Transverse colon (tissue), 4 donors: ENCODE measurements around the gene PLCB1. TPM values are rescaled to one million over a fixed set of nuclear protein-coding genes. Genes with fewer than 3 reads are reported as not detected.
"Not testable (repeated sequence)": the region's sequence is repeated elsewhere in the genome, so short reads cannot be mapped to it uniquely, and the experiment has no call there.

ENCODE experiments used
- DNase-seq: peaks from one replicate; pipeline ENCODE4 v3.0.0-alpha.2; 2019
- H3K27ac ChIP-seq, 4 donors: fragments of 200-600 bp; sonication (generic); 2 replicates each; pipeline ENCODE4 v1.5.1; 2016 to 2018; ENCODE audit warnings: inconsistent platforms in 4 of 4
- H3K27me3 ChIP-seq: fragments of 200-600 bp; sonication (generic); 2 replicates; pipeline ENCODE4 v1.5.1; 2017; ENCODE audit warnings: inconsistent platforms
- H3K36me3 ChIP-seq, 4 donors: fragments of 200-600 bp; sonication (generic); 2 replicates each; pipeline ENCODE4 v1.5.1; 2017 to 2019; ENCODE audit warnings: inconsistent platforms in 4 of 4
- H3K4me1 ChIP-seq, 4 donors: fragments of 200-600 bp; sonication (generic); 2 replicates each; pipeline ENCODE4 v1.5.1; 2017 to 2020; ENCODE audit warnings: inconsistent platforms in 4 of 4
- H3K4me3 ChIP-seq, 4 donors: fragments of 200-600 bp; sonication (generic); 1 replicate in 1 of 4; 2 replicates in 3 of 4; pipeline versions ENCODE4 v1.5.1 to v1.6.1; 2017 to 2019; ENCODE audit warnings: inconsistent platforms in 4 of 4
- H3K9me3 ChIP-seq, 2 donors: fragments of 200-600 bp; sonication (generic); 2 replicates each; pipeline ENCODE4 v1.5.1; 2017 to 2019; ENCODE audit warnings: inconsistent platforms in 2 of 2
- CTCF ChIP-seq, 5 experiments: fragments of 200-600 bp in 3 of 5; fragments of 450-650 bp in 2 of 5; sonication (generic) in 3 of 5; IDR thresholded peaks; 1 replicate in 2 of 5; 2 replicates in 3 of 5; pipeline ENCODE4 v1.5.1; 2016 to 2017; ENCODE audit warnings: antibody characterized with exemption in 5 of 5, inconsistent platforms in 3 of 5, mild to moderate bottlenecking in 2 of 5, moderate library complexity in 1 of 5
- EP300 ChIP-seq: sonication (generic); formaldehyde crosslinking; IDR thresholded peaks from one replicate; pipeline ENCODE4 v1.6.1; 2017; ENCODE audit warnings: antibody characterized with exemption, low read depth
- POLR2A ChIP-seq: fragments of 450-650 bp; IDR thresholded peaks from one replicate; pipeline ENCODE4 v1.6.1; 2016; ENCODE audit warnings: antibody characterized with exemption, mild to moderate bottlenecking, moderate library complexity
- POLR2AphosphoS5 ChIP-seq, 3 donors: sonication (generic); formaldehyde crosslinking; IDR thresholded peaks; one replicate each; pipeline ENCODE4 v1.6.1; 2016; ENCODE audit warnings: antibody characterized with exemption in 3 of 3
- WGBS, 2 donors: methylation state at CpG; one replicate each; pipeline ENCODE4 v1.1.5; 2018; ENCODE audit warnings: low coverage in 1 of 2; 5-methylcytosine and 5-hydroxymethylcytosine counted together
- in situ Hi-C, 4 donors: fragments of 200-750 bp; cut with MboI; loops; one replicate each; pipeline versions ENCODE4 v1.15.0 to v1.15.1; 2017; ENCODE audit warnings: low sequenced_read_pairs in 3 of 4, low pct_ligation_motif_present in 1 of 4, low pct_unique_long_range_greater_than_20kb in 1 of 4
- intact Hi-C: fragments of 100-400 bp; cut with DNase I; formaldehyde crosslinking; loops from one replicate; pipeline ENCODE4 v1.15.1; 2023; ENCODE audit warnings: low total_unique reads
- total RNA-seq, 4 donors: library from RNA; depleted of rRNA; stranded (reverse); fragments of >200 nt; gene quantifications; one replicate each; pipeline ENCODE4 v1.1.0, GENCODE V29; 2016

The PLCB1 gene
- total RNA-seq, 4 donors from 2014 or later = 13.1 to 18.6 (median 15.8) TPM

GRCh38 chr20:8589956-8590355 lies 457.9 kb downstream of the PLCB1 start:
- no peaks in the 10 kb centered on the region for H3K36me3 ChIP-seq
- TF ChIP-seq EP300 = no peak
- TF ChIP-seq POLR2AphosphoS5 (IDR thresholded peaks at IDR 0.05) = no peak
- TF ChIP-seq CTCF (IDR thresholded peaks at IDR 0.05) = no peak
- TF ChIP-seq POLR2A = no peak
- no peak for DNase-seq
- in situ Hi-C loops (no loop called here), intact Hi-C loops (no loop called here)
- no peaks in the 10 kb centered on the region for H3K9me3 ChIP-seq
- H3K27ac ChIP-seq = no peak overlapping the region
- no peaks in the 10 kb centered on the region for H3K27me3 ChIP-seq
- H3K4me1 ChIP-seq = no peaks in the 10 kb centered on the region
- no peak overlapping the region for H3K4me3 ChIP-seq
- WGBS, 2 donors = 77 to 79% methylated on average over 3 to 4 of the region's 4 CpGs

GRCh38 chr20:8600910-8601541 lies 469.0 kb downstream of the PLCB1 start:
- DNase-seq, H3K9me3 ChIP-seq, intact Hi-C loops, H3K36me3 ChIP-seq, H3K27ac ChIP-seq, H3K27me3 ChIP-seq, in situ Hi-C loops, H3K4me3 ChIP-seq: not testable (repeated sequence)
- H3K4me1 ChIP-seq = peaks cover 0 to 22% (median 7%) of the 10 kb centered on the region in 4 donors
- 77 to 78% methylated on average over 3 to 10 of the region's 18 CpGs for WGBS, 2 donors

GRCh38 chr20:8601542-8601912 lies 469.5 kb downstream of the PLCB1 start:
- in situ Hi-C loops (no loop called here), intact Hi-C loops (no loop called here)
- WGBS, 2 donors = 97 to 100% methylated on average over 1 of the region's 1 CpG
- Histone ChIP-seq H3K36me3 (no peaks in the 10 kb centered on the region), H3K27me3 (no peaks in the 10 kb centered on the region), H3K4me1 (peaks cover 0 to 22% (median 7%) of the 10 kb centered on the region in 4 donors), H3K27ac (no peak overlapping the region), H3K9me3 (no peaks in the 10 kb centered on the region), H3K4me3 (no peak overlapping the region)
- DNase-seq = no peak
- no peak for TF ChIP-seq EP300

- DNase-seq = no peak
- in situ Hi-C loops (no loop called here), intact Hi-C loops (no loop called here)
- no peaks in the 10 kb centered on the region for H3K27me3 ChIP-seq
- no peaks in the 10 kb centered on the region for H3K9me3 ChIP-seq
- no peak for TF ChIP-seq POLR2A
- no peak for TF ChIP-seq CTCF (IDR thresholded peaks at IDR 0.05)
- no peak for TF ChIP-seq POLR2AphosphoS5 (IDR thresholded peaks at IDR 0.05)
- no peak for TF ChIP-seq EP300
- peak overlapping the region in 3 of 4 donors; percentile 4 to 22 (median 15) for H3K27ac ChIP-seq
- H3K36me3 ChIP-seq = no peaks in the 10 kb centered on the region
- H3K4me1 ChIP-seq = peaks cover 0 to 22% (median 7%) of the 10 kb centered on the region in 4 donors
- H3K4me3 ChIP-seq = peak overlapping the region in 1 of 4 donors; percentile 6
- 28 to 58% methylated on average over 3 of the region's 3 CpGs for WGBS, 2 donors
Observed at GRCh38 chr20:8602389-8603116, 470.5 kb downstream of the PLCB1 start.

GRCh38 chr20:8608470-8608869 lies 476.4 kb downstream of the PLCB1 start:
- 74 to 82% methylated on average over 1 of the region's 1 CpG for WGBS, 2 donors
- in situ Hi-C loops = no loop called here

More at GRCh38 chr20:8608470-8608869, 476.4 kb downstream of the PLCB1 start:
- no peak overlapping the region for H3K4me3 ChIP-seq
- H3K36me3 ChIP-seq = no peaks in the 10 kb centered on the region
- intact Hi-C loops = no loop called here
- H3K9me3 ChIP-seq = no peaks in the 10 kb centered on the region
- no peak overlapping the region for H3K27ac ChIP-seq
- no peak for TF ChIP-seq CTCF (IDR thresholded peaks at IDR 0.05)
- no peak for TF ChIP-seq POLR2AphosphoS5 (IDR thresholded peaks at IDR 0.05)
- no peak for TF ChIP-seq POLR2A
- no peak for TF ChIP-seq EP300
- no peaks in the 10 kb centered on the region for H3K27me3 ChIP-seq
- no peak for DNase-seq
- no peaks in the 10 kb centered on the region for H3K4me1 ChIP-seq
